Psoas muscle (tissue), 8 donors: ENCODE data around the gene GPR161. TPM values are rescaled to one million over a fixed set of nuclear protein-coding genes. Genes with fewer than 3 reads are reported as not detected.

ENCODE experiments used
- ATAC-seq, 4 donors: fragments of 200-7000 bp; cut with Tn5 transposase; one replicate each; pipeline ENCODE4 v1.9.1; 2020; ENCODE audit warnings: moderate library complexity in 3 of 4, mild to moderate bottlenecking in 2 of 4
- DNase-seq, 2 donors: peaks; one replicate each; pipeline ENCODE4 v3.0.0-alpha.2; 2020
- H3K27ac ChIP-seq: fragments of 200-600 bp; one replicate; pipeline ENCODE4 v1.8.0; 2022
- H3K27me3 ChIP-seq, 3 donors: fragments of 200-600 bp in 1 of 3; one replicate each; pipeline versions ENCODE4 v1.6.1 to v1.8.0; 2013 to 2022; ENCODE audit warnings: low read length in 2 of 3, mild to moderate bottlenecking in 2 of 3, moderate library complexity in 1 of 3; ENCODE audit not compliant: insufficient read depth in 3 of 3
- H3K36me3 ChIP-seq, 2 donors: fragments of 200-600 bp in 1 of 2; one replicate each; pipeline versions ENCODE4 v1.6.1 to v1.8.0; 2013 to 2022; ENCODE audit warnings: low read depth in 1 of 2, mild to moderate bottlenecking in 1 of 2, moderate library complexity in 1 of 2; ENCODE audit not compliant: insufficient read depth in 1 of 2
- H3K4me1 ChIP-seq: fragments of 200-600 bp; one replicate; pipeline ENCODE4 v1.8.0; 2022
- H3K4me3 ChIP-seq: fragments of 200-600 bp; one replicate; pipeline ENCODE4 v1.8.0; 2022; ENCODE audit warnings: mild to moderate bottlenecking
- H3K9me3 ChIP-seq: fragments of 200-600 bp; one replicate; pipeline ENCODE4 v1.8.0; 2022
- CTCF ChIP-seq: fragments of 200-600 bp; IDR thresholded peaks from one replicate; pipeline ENCODE4 v1.8.0; 2022; ENCODE audit warnings: antibody characterized with exemption
- WGBS, 3 donors: extraction: QIAGEN DNeasy Blood & Tissue Kit; methylation state at CpG; one replicate each; pipeline versions ENCODE4 v1.1.6 to v1.1.7; 2013; 5-methylcytosine and 5-hydroxymethylcytosine counted together
- intact Hi-C, 2 donors: fragments of 100-400 bp; cut with DNase I; formaldehyde crosslinking; loops; one replicate each; pipeline versions ENCODE4 v1.11.0 to v1.14.2; 2022
- polyA plus RNA-seq, 3 donors: library from polyadenylated mRNA; stranded (reverse); fragments of 200-250 nt; gene quantifications; one replicate each; pipeline ENCODE4 v1.2.3, GENCODE V29; 2013
- total RNA-seq, 4 donors: library from RNA; stranded (reverse); fragmentation: NEBNext Ultra II Directional in 2 of 4; extraction: Animal tissue kit (Norgen Biotek cat#: 25700) in 2 of 4; gene quantifications; one replicate each; pipeline versions ENCODE4 v1.2.1 to v1.2.4, GENCODE V29; 2021 to 2023
- donor health status: healthy with polysubstance abuse.
- donor health status: DM: no; HTN: no; CAD: no; lungs with moderate emphysema.
- donor health status: Bipolar disorder and iron deficiency.
- donor health status: healthy.
- donor health status: DM: yes; HTN: yes; CAD: no.
- donor health status: DM: no; HTN: no; CAD: no.
- donor health status: DM: no; HTN: no; CAD: no.
- donor health status: DM: yes; HTN: yes; CAD: no.

The GPR161 gene
- total and polyA plus RNA-seq, 7 donors, result 0.38 to 2.6 (median 0.67) TPM

GRCh38 chr1:168150283-168150682 lies 13.6 kb upstream of the GPR161 start:
- WGBS, 3 donors, result 95 to 100% (median 97%) methylated on average over 1 of the region's 1 CpG
- Histone ChIP-seq H3K4me1 (no peaks in the 10 kb centered on the region), H3K9me3 (no peaks in the 10 kb centered on the region), H3K27me3 (no peaks in the 10 kb centered on the region), H3K4me3 (no peak overlapping the region), H3K27ac (no peak overlapping the region), H3K36me3 (no peaks in the 10 kb centered on the region)
- DNase-seq (no peak), ATAC-seq (no peak)
- no peak for TF ChIP-seq CTCF
- intact Hi-C loops, result no loop called here

GRCh38 chr1:168148916-168149315 lies 12.2 kb upstream of the GPR161 start:
- no peaks in the 10 kb centered on the region for H3K9me3 ChIP-seq
- intact Hi-C loops, result no loop called here
- TF ChIP-seq CTCF, result no peak
- ATAC-seq, result no peak
- DNase-seq, result no peak
- H3K27ac ChIP-seq, result no peak overlapping the region
- no peak overlapping the region for H3K4me3 ChIP-seq
- WGBS, 3 donors, result 61 to 72% (median 68%) methylated on average over 4 of the region's 4 CpGs
- H3K27me3 ChIP-seq, result no peaks in the 10 kb centered on the region
- no peaks in the 10 kb centered on the region for H3K4me1 ChIP-seq
- no peaks in the 10 kb centered on the region for H3K36me3 ChIP-seq

GRCh38 chr1:168146626-168147025 lies 9.9 kb upstream of the GPR161 start:
- no peak for ATAC-seq
- DNase-seq, result no peak
- Histone ChIP-seq H3K27me3 (no peaks in the 10 kb centered on the region), H3K27ac (no peak overlapping the region), H3K4me1 (no peaks in the 10 kb centered on the region), H3K9me3 (no peaks in the 10 kb centered on the region), H3K4me3 (no peak overlapping the region), H3K36me3 (no peaks in the 10 kb centered on the region)
- TF ChIP-seq CTCF, result no peak
- intact Hi-C loops, result no loop called here
- WGBS, 3 donors, result 92 to 93% (median 93%) methylated on average over 11 of the region's 11 CpGs

GRCh38 chr1:168146160-168146539 lies 9.4 kb upstream of the GPR161 start:
- intact Hi-C loops, result no loop called here

More at GRCh38 chr1:168146160-168146539, 9.4 kb upstream of the GPR161 start:
- no peaks in the 10 kb centered on the region for H3K36me3 ChIP-seq
- no peaks in the 10 kb centered on the region for H3K9me3 ChIP-seq
- no peak overlapping the region for H3K4me3 ChIP-seq
- no peak for TF ChIP-seq CTCF
- WGBS, 3 donors, result 60 to 85% (median 84%) methylated on average over 3 to 4 of the region's 5 CpGs
- ATAC-seq, result no peak
- H3K27ac ChIP-seq, result no peak overlapping the region
- DNase-seq, result no peak
- no peaks in the 10 kb centered on the region for H3K27me3 ChIP-seq
- H3K4me1 ChIP-seq, result no peaks in the 10 kb centered on the region
